Measurements from ENCODE around the gene NLRP7.
"Not testable (repeated sequence)": the region's sequence is repeated elsewhere in the genome, so short reads cannot be mapped to it uniquely, and the experiment has no call there.

The NLRP7 gene

DNA sequence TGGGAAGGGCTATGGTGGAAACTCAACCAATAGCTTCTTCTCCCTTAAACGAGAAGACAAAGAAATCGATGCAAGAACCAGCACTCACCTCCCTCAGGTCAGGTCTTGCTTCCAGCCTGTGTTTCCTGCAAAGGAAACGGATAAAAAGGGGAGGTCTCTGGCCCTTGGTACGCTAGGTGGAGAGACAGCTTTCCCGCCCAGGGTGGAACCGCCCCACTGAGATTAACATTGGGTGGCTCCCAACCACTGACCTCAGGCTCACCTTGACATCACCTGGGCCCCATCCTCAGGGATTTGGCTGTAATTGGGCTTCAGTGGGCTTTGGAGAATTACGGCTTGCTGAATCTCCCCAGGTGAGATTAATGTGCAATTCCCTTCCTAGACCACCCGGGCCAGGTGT is at the start of gene NLRP7:
Gene NLRP7, minus strand, starts transcription at position 150 of the 400 bp plus-strand sequence.
- no peak for DNase-seq (ENCODE audit: low read depth)

DNA sequence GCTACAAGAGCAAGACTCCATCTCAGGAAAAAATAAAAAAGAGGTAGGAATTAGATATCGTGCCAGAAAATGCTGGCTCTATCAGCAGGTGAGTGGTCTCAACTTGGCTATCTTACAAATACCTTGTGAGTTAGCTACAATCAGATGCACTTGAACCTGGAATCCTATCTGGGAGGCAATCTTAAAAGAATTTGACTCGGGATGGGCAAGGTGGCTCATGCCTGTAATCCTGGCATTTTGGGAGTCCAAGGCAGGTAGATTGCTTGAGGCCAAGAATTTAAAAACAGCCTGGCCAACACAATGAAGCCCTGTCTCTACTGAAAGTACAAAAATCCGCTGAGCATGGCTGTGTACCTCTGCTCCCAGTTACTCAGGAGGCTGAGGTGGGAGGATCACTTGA is 48.2 kb upstream of the NLRP7 start:
- DNase-seq (ENCODE audit: low read depth), result no peak

DNA sequence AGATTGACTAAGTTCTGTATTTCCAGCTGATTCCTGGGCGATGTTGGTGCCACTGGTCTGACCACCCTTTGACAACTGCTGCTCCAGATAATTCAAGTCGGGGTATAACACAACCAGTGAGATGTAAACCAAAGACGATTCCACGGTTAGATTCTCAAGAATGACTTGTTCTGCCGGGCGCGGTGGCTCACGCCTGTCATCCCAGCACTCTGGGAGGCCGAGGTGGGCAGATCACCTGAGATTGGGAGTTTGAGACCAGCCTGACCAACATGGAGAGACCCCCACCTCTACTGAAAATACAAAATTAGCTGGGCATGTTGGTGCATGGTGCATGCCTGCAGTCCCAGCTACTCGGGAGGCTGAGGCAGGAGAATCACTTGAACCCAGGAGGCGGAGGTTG is 42.2 kb upstream of the NLRP7 start:
- DNase-seq (ENCODE audit: low read depth), result not testable (repeated sequence)

DNA sequence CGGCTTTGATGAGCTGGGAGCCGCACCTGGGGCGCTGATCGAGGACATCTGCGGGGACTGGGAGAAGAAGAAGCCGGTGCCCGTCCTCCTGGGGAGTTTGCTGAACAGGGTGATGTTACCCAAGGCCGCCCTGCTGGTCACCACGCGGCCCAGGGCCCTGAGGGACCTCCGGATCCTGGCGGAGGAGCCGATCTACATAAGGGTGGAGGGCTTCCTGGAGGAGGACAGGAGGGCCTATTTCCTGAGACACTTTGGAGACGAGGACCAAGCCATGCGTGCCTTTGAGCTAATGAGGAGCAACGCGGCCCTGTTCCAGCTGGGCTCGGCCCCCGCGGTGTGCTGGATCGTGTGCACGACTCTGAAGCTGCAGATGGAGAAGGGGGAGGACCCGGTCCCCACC is 35.2 kb upstream of the NLRP7 start:
- DNase-seq (ENCODE audit: low read depth), result not testable (repeated sequence)

DNA sequence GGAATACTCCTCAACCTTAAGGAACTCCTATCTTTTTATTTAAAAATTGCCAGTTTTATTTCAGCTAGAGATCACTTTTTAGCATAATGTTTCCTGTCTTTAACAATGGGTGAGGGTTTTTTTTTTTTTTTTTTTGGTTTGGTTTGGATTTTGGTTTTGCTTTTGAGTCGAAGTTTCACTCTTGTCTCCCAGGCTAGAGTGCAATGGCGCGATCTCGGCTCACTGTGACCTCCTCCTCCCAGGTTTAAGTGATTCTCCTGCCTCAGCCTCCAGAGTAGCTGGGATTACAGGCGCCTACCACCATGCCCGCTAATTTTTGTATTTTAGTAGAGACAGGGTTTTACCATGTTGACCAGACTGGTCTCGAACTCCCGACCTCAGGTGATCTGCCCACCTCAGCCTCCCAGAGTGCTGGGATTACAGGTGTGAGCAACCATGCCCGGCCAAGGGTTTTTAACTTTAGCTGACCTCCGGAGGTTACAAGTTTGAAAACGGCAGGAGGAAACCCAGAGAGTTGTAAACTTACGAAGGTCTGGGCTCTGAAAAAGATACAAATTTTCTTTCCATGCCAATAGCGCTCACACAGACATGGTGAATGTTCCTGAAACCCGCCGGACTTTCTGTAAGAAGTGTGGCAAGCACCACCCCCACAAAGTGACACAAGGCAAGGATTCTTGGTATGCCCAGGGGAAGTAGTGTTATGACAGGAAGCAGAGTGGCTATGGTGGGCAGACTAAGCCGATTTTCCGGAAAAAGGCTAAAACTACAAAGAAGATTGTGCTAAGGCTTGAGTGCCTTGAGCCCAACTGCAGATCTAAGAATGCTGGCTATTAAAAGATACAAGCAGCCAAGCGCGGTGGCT is 26.1 kb upstream of the NLRP7 start:
- not testable (repeated sequence) for DNase-seq (ENCODE audit: low read depth)

DNA sequence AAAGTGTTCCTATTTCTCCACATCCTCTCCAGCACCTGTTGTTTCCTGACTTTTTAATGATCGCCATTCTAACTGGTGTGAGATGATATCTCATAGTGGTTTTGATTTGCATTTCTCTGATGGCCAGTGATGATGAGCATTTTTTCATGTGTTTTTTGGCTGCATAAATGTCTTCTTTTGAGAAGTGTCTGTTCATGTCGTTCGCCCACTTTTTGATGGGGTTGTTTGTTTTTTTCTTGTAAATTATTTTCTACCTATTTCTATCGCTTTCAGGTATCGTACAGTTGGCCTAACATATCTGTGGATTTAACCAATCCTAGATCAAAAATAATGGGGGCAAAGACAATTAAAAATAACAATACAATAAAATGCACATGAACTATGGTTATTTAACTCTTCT is 24.1 kb upstream of the NLRP7 start:
- not testable (repeated sequence) for DNase-seq (ENCODE audit: low read depth)

DNA sequence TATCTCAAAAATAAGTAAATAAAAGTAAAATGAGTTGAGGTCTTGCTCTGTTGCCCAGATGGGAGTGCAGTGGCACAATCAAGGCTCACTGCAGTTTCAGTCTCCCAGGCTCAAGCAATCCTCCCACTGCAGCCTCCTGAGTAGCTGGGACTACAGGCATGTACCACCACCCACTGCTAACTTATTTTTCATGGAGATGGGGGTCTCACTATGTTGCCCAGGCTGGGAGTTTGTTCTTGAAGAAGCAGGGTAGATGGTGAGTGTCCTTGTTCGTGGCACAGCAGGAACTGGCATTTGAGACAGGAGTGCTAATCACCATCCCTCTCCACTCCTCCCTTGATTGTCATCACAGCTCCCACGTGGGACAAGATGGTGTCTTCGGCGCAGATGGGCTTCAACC is 22.3 kb upstream of the NLRP7 start:
- no peak for DNase-seq (ENCODE audit: low read depth)

DNA sequence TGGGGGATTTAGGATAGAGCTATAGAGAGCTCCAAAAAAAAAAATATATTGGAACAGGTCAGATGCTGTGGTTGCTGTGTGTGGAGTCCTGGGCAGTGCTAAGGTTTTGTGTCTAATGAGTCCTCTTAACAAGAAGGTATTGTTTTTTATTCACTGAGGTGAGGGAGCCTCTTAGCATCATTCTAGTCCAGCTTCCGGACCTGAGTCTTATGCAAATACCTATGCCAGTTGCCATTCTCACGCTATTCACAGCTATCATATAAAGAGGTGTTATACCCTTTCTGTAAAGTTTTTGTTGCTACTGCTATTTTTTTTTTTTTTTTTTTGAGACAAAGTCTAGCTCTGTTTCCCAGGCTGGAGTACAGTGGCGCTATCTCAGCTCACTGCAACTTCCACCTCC is 20.3 kb upstream of the NLRP7 start:
- no peak for DNase-seq (ENCODE audit: low read depth)

DNA sequence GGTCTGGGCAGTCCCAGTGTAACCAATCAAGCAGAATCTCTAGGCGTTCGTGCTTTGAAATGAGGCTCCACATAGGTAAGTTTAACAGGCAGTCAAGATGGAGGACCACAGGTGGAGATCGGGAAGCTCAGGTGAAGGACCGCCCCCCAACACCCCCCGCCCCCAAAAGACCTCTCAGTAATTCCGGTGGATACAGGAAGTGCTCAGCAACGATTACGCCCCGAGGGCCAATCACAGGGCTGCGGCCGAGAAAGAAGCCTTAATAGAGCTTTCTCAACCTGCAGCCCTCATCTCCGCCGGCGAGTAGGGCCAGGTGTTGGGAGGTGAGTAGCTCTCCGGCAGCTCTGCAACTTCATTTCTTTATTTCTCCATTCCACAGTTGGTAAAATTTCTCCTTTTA is 17.7 kb upstream of the NLRP7 start:
- DNase-seq (ENCODE audit: low read depth), result not testable (repeated sequence)

DNA sequence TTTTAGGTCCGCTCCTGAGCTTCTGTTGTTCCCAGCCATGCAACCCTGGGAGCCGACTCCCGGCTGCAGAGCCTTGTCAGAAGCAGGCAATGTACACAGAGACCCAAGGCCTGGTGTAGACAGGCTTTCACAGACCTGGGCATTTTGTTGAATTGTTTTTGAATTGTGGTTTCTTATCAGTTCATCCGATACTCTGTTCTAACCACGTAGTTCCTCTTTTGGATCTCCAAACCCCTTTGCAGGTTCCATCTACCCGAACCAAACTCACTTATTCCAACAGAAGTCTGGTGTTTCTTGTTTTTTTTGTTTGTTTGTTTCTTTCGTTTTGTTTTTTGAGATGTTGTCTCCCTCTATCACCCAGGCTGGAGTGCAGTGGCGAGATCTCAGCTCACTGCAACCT is 12.5 kb upstream of the NLRP7 start:
- no peak for DNase-seq (ENCODE audit: low read depth)

DNA sequence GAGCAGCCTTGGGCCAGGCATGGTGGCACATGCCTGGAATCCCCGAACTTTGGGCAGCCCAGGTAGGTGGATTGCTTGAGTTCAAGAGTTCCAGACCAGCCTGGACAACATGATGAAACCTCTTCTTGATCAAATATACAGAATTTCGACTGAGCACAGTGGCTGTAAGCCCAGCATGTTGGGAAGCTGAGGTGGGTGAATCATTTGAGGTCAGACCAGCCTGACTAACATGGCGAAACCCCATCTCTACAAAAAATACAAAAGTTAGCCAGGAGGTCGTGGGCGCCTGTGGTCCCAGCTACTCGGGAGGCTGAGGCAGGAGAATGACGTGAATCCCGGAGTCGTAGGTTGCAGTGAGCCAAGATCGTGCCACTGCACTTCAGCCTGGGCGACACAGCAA is 8.0 kb upstream of the NLRP7 start:
- no peak for DNase-seq (ENCODE audit: low read depth)

DNA sequence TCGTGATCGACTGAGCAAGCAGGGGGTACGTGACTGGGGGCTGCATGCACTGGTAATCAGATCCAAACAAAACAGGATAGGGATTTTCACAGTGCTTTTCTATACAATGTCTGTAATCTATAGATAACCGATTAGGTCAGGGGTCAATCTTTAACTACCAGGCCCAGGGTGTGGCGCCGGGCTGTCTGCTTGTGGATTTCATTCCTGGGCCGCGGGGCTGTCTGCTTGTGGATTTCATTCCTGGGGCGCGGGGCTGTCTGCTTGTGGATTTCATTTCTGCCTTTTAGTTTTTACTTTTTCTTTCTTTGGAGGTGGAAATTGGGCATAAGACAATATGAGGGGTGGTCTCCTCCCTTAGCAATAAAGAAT is 6.0 kb upstream of the NLRP7 start:
- DNase-seq (ENCODE audit: low read depth), result not testable (repeated sequence)

DNA sequence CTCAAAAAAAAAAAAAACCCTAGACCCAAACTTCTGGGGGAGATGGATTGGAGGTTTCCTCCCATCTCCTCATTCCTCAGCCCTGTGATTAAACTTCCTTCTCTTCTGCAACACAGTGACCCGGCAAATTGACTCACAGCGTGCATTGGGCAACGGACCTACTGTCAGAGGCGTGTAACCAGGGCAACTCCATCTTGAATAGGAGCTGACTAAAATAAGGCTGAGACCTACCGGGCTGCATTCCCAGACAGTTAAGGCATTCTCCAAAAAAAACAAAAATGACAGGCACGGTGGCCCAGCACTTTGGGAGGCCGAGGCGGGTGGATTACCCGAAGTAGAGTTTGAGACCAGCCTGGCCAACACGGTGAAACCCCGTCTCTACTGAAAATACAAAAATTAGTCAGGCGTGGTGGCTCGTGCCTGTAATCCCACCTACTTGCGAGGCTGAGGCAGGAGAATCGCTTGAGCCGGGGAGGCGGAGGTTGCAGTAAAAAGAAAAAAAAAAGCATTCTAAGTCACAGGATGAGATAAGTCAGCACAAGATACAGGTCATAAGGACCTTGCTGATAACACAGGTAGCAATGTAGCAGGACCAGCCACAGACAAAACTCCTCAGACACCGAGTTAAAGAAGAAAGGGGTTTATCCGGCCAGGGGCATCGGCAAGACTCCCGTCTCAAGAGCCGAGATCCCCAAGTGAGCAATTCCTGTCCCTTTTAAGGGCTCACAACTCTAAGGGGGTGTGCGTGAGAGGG is 5.4 kb upstream of the NLRP7 start:
- peak; percentile 65 for DNase-seq (ENCODE audit: low read depth)

DNA sequence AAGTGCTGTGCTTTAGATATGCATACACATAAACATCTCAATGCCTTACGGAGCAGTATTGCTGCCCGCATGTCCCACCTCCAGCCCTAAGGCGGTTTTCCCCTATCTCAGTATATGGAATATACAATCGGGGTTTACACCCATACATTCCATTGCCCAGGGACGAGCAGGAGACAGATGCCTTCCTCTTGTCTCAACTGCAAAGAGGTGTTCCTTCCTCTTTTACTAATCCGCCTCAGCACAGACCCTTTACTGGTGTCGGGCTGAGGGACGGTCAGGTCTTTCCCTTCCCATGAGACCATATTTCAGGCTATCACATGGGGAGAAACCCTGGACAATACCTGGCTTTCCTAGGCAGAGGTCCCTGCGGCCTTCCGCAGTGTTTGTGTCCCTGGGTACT is 3.2 kb upstream of the NLRP7 start:
- not testable (repeated sequence) for DNase-seq (ENCODE audit: low read depth)

DNA sequence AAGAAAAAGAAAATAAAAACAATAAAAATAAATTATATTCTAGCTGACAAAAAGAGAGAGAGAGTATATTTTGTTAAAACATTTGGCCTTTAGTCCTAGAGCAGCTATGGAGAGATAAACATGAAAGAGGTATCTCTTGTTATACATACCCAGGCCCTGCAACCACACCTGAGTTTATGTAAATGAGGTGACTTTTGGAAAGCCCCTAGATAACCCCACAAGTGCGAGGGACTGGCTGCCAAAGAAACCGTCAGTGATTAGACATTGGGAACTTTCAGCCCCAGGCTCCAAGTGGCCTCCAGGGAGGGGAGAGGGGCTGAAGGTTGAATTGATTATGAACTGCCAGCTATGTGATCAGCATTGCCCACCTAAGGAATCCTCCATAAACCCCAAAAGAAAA is 2.1 kb upstream of the NLRP7 start:
- DNase-seq (ENCODE audit: low read depth), result no peak

DNA sequence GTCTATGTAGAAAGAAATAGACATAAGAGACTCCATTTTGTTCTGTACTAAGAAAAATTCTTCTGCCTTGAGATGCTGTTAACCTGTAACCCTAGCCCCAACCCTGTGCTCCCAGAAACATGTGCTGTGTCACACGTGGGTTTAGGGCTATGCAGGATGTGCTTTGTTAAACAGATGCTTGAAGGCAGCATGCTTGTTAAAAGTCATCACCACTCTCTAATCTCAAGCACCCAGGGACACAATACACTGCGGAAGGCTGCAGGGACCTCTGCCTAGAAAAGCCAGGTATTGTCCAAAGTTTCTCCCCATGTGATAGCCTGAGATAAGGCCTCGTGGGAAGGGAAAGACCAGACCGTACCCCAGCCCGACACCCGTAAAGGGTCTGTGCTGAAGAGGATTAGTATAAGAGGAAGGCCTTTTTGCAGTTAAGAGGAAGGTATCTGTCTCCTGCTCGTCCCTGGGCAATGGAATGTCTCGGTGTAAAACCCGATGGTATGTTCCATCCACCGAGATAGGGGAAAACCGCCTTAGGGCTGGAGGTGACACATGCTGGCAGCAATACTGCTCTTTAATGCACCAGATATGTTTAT is 3.5 kb downstream of the NLRP7 start:
- DNase-seq (ENCODE audit: low read depth), result not testable (repeated sequence)

DNA sequence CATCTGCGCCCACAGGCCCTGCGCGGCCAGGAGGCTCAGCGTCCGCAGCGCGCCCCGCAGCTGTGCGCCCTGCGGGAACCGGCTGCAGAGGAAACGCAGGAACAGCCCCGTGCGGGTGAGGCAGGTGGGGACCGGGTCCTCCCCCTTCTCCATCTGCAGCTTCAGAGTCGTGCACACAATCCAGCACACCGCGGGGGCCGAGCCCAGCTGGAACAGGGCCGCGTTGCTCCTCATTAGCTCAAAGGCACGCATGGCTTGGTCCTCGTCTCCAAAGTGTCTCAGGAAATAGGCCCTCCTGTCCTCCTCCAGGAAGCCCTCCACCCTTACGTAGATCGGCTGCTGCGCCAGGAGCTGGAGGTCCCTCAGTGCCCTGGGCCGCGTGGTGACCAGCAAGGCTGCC is 7.8 kb downstream of the NLRP7 start:
- DNase-seq (ENCODE audit: low read depth), result not testable (repeated sequence)

DNA sequence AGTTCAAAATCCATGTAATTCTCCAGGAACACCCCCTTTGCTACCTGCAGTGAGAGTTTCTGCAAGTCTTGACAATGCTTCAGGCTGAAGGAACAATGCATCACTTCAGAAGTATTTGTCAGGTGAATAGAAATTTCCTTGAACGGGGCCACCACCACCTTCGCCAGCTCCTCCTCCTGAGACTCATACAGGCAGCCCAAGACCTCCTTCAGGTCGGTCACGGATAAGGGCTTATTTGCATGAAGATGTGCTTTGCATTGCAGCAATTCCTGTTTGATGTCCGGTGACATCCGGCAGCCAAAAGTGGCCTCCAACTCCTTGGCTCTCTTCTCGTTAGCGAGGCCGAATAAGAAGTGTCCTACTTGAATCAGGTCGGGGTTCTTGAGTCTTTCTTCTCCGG is 8.4 kb downstream of the NLRP7 start:
- no peak for DNase-seq (ENCODE audit: low read depth)

DNA sequence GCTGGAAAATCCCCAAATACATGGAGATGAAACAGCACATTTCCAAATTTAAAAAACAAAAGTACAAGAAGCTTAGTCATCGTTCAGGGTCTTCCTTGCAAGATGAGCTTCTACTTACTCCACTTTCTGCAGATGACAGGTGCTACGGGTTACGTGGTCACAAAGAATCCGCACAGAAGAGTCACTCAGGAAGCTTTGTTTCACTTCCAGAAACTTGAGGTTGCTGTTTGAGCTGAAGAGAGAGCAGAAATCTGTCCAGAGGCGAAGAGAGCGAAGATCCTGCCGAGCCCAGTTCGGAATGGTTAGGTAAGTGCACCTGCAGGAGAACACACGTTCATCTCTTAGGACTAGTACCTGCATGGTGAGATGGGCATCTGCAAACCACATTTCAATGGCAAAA is 9.4 kb downstream of the NLRP7 start:
- DNase-seq (ENCODE audit: low read depth), result no peak

DNA sequence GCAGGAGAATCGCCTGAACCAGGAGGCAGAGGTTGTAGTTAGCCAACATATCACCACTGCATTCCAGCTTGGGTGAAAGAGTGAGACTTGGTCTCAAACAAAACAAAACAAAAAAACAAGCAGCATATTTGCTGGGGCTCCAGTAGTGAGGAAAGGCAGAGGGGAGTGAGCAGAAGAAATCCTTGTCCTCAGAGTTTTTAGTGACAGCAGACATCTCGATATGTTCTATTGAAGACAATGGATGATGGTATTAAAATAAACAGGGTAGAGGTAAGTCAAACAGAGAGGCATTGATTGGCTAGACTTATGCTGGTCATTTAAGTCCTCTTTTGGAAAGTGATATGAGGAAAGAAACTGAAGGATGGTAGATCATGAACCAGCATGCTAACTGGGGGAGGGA is 19.0 kb downstream of the NLRP7 start:
- DNase-seq (ENCODE audit: low read depth), result no peak

DNA sequence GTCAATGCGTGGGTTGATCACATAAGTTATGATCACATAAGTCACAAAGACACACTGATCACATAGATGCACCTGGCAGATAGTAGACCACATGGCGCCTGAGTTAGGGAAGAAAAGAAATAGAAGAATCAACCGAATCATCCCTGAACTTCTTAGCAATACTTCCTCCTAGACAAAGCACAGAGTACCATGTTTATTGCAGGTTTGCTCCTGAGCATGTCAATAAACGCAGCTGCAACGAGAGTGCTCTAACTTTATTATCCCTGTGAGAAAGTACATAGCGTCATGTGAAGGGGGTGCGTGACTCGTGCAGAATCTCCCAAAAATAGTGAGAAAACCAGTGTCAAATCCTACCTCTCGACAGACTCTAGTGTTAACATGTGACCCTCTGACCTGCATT is 24.1 kb downstream of the NLRP7 start:
- no peak for DNase-seq (ENCODE audit: low read depth)

DNA sequence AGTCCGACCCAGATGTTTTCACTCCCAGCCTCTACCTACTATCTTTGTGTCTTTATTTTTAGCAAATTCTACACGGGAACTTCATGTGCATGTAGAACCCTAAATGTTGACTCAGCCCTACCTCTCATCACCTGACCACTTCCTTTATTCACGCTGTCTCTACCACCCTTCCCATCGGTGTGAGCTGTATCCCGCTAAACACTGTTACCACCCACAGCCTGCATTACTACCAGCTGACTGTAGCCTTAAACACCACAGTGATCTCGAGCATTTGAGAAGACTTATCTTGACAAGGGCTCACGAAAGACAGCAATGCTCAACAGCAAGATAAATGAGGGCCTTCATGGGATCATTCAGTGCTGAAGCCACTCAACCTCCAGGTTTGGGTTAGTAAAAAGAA is 26.2 kb downstream of the NLRP7 start:
- no peak for DNase-seq (ENCODE audit: low read depth)
